ENCODE data around the gene MLC1.

Gene MLC1

DNA sequence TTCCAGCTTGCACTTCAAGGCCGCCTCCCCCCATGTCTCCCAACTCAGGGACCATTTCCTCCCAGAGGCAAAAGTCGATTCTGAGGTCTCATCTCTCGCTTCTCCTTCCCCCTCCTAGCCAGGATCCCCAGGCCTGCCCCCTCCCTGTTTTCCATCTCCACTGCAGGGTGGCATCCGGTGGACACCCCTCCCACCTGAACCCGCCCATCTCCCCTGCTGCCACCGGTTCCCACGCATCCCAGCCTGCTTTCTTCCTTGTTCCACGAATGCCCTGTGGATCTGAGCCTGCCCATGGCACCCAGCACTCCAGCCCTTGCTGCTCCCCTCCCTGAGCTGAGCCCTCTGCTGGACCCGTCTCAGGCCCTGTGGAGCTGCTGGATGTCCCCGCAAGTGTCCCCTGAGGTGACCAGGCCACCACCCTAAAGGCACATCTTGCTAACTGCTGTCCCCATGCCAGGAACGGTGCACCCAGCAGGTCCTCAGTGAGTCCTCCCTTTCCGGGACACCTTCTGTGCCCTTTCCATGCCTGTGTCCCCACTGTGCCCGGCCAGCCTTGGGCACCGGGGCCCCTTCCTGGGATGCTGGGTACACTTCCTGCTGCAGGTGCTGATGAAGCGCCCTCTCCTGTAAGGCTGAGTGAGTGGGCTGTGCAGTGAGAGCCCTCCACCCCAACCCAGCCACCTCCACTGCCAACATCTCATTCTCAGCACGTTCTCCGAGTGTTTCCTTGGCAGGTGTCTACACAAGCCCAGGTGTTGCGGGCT lies 73.6 kb downstream of the MLC1 start:
- TF ChIP-seq CTCF (IDR thresholded peaks at IDR 0.05; ENCODE audit: low read depth, low read length, missing control alignments) = no peak
- no peak for DNase-seq (ENCODE audit: extremely low read depth, low read depth)
- H3K4me3 ChIP-seq (replicated peaks; ENCODE audit: low read depth, low read length) = no peak overlapping the region

GRCh38 chr22:50010676-50011446 lies 74.4 kb downstream of the MLC1 start:
- DNase-seq (ENCODE audit: extremely low read depth, low read depth) = no peak
- no peak for TF ChIP-seq CTCF (IDR thresholded peaks at IDR 0.05; ENCODE audit: low read depth, low read length, missing control alignments)
- no peak overlapping the region for H3K4me3 ChIP-seq (replicated peaks; ENCODE audit: low read depth, low read length)

DNA sequence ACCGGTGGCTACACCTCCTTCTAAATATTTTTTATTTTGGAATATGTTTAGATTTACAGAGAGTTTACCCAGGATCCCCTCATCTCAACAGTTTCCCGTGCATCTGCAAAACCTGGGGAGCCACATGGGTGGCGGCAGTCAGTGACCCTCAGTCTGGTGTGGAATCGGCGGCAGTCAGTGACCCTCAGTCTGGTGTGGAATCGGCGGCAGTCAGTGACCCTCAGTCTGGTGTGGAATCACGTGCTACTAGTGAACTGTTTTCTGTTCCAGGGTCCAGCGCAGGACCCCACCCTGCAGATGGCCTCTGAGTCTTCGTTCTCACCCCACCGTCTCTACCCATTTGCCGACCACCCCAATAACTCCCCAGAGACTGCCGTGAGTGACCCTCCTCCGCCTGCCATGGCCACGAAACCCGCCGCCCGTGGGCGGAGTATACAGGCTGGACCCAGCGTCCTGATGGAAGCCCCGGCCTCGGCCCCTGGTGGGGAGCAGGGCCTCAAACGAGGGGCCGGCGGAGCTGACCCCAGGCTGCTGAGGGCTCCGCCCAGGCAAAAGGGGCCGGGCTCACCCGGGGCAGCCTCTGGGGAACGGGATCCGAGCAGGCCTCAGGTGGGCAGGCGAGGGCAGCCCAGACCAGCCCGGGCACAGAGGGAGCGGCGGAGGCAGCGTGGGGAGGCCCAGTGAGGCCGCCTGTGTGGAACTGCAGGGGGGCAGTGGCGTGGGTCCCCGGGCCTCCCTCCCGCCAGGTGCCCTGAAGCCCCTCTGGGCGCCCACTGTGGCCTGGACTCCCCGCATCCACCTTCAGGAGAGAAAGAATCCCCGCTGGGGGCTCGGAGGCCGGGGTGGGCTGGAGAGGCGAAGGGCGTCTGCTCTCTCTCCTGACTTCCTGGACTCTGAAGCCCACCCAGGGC lies 75.2 kb downstream of the MLC1 start:
- DNase-seq (ENCODE audit: extremely low read depth, low read depth) = no peak
- TF ChIP-seq CTCF (IDR thresholded peaks at IDR 0.05; ENCODE audit: low read depth, low read length, missing control alignments) = no peak
- no peak overlapping the region for H3K4me3 ChIP-seq (replicated peaks; ENCODE audit: low read depth, low read length)

Data from HFF-Myc (cell line).